GM10266 (cell line): ENCODE results near the gene GNGT1.

Experiments used
- DNase-seq: peaks from one replicate; pipeline ENCODE4 v3.0.0; 2012; ENCODE audit errors: extremely low spot score
- TF ChIP-seq, protein P1 (sequence below): IDR thresholded peaks from 2 replicates; pipeline ENCODE4 v1.5.1; 2012; ENCODE audit warnings: mild to moderate bottlenecking, low read depth; ENCODE audit not compliant: control insufficient read depth, insufficient read depth; ENCODE audit errors: missing control alignments

The GNGT1 gene

DNA sequence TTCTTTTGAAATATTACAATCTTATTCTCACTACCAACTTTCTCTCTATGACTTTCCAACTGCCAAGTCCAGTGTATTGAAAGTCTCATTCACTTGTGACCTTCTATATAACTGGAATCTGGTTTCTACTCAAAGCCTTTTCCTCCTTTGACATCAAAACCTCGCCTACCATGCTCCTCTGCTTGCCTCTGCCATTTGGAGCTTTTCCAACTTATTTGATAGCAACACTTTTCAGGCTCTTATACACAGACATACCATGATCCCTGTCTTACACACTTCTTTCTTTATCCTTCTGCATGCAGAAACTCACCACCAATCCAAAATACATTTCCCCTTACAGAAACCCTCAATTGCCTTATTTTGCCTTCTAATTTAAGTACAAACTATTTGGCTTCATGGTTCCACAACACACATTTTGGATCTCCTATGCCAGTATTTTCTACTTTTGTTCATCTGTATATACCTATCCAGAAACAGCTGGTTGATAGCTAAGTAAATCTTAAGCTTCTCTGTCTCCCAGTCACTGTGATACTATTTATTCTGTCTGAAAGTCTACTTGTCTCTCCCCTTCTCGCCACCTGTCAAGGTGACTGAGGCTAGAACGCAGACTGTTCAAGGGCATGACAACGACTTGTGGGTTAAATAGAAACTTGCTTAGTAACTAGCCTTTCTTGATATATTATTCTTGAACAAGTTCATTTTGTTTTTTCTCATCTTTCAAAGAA is 37.6 kb downstream of the GNGT1 start:
- DNase-seq: no peak
- TF ChIP-seq, protein P1, sequence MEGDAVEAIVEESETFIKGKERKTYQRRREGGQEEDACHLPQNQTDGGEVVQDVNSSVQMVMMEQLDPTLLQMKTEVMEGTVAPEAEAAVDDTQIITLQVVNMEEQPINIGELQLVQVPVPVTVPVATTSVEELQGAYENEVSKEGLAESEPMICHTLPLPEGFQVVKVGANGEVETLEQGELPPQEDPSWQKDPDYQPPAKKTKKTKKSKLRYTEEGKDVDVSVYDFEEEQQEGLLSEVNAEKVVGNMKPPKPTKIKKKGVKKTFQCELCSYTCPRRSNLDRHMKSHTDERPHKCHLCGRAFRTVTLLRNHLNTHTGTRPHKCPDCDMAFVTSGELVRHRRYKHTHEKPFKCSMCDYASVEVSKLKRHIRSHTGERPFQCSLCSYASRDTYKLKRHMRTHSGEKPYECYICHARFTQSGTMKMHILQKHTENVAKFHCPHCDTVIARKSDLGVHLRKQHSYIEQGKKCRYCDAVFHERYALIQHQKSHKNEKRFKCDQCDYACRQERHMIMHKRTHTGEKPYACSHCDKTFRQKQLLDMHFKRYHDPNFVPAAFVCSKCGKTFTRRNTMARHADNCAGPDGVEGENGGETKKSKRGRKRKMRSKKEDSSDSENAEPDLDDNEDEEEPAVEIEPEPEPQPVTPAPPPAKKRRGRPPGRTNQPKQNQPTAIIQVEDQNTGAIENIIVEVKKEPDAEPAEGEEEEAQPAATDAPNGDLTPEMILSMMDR: no peak

DNA sequence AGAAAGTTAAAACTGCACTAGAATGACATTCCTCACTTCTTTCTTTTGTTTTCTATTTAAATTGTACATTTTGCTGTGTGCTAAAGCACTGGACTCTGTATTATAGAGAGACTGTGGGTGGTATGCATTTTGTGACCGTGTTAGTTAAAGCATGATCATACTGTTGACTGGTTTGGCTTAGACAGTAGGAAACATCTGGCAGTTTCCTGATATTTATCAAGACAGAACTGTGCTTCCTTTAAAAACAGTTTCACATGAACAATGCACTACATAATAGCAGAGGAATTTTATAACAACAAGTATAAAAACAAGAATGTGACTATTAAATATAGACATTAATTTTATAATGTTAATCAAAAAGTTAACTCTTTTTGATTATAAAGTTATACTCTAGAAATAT is 38.3 kb downstream of the GNGT1 start:
- TF ChIP-seq, protein P1: no peak
- no peak for DNase-seq

DNA sequence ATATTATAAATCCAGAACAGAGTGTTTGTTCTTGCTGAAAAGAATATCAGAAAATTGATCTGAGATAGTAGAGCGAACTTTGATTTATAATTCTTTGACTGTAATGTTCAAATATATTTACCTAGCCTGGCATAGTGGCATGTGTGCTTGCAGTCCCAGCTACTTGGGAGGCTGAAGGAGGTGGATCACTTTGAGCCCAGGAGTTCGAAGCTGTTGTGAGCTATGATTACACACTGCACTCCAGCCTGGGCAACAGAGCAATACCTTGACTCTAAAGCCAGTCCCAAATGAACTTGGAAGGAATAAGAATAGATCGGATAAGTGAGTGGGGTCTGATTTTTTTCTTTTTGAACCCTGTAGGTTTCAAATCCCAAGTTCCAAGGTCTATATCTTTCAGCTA is 38.7 kb downstream of the GNGT1 start:
- DNase-seq: no peak
- TF ChIP-seq, protein P1: no peak

DNA sequence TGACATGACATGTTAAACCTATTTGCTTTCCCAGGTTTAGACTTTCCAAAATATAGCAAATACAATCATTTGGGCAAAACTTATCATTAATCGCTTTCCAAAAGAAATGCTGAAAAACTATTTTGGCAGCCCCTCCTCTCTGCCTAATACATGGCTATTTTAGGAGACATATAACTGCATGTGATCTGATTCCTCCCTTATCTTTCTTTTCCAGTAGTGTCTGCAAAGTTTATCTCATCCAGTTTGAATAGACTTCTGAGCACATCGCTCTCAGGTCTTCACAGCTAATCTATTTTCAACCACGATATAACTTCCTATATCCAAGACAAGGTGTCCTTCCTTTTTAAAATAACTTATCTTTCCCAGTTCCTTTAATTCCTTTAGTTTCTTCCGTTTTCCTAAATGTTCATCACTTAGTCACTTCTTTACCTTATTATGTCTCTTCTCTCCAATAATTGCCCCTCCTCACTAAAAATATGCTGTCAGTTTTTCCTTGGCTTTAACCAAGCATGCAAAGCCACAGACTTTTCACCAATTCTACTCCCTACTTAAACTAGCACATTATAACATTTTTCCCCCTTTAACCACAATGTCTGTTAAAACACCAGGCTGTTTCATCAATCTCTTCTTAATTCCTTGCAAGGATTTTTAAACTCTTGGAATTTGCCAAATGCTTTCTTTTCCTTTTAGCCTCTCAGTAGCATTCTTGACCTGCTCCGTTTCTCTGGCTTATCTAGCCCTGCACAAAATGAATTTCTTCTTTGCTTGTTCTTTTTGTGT is 39.6 kb downstream of the GNGT1 start:
- DNase-seq: no peak
- TF ChIP-seq, protein P1: no peak

DNA sequence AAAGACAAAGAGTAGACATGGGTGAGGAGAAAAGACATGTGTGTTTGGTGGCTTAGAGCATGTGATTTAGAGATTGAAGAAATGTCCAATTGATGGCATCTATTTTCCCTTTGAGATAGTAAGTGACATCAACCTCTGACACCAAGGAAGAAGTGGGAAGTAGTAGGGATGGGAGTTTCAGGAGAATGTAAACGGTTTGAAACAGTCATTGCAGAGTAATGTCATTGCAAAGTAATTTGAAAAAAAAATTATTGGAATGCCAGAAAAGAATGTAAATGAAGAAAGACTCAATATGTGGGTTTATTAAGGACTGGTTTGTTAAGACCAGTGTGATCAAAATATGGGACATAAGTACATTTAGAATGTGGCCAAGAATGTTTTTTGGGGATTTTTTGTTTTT is 41.7 kb downstream of the GNGT1 start:
- no peak for DNase-seq
- TF ChIP-seq, protein P1: no peak

DNA sequence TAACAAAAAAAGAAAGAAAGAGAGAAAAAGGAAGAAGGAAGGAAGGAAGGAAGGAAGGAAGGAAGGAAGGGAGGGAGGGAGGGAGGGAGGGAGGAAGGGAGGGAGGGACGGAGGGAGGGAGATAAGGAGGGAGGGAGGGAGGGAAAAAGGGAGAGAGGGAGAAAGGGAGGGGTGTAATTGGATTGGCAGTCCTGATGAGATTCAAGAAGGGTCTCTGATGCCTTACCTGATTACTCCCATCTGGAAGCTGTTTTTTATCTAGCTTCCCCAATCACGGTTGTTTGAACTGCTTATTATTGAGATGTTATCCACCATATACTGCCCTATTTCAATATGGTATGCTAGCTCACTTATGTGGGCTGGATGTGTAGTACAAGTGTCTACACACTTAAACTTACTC is 42.5 kb downstream of the GNGT1 start:
- TF ChIP-seq, protein P1: no peak
- DNase-seq: no peak

DNA sequence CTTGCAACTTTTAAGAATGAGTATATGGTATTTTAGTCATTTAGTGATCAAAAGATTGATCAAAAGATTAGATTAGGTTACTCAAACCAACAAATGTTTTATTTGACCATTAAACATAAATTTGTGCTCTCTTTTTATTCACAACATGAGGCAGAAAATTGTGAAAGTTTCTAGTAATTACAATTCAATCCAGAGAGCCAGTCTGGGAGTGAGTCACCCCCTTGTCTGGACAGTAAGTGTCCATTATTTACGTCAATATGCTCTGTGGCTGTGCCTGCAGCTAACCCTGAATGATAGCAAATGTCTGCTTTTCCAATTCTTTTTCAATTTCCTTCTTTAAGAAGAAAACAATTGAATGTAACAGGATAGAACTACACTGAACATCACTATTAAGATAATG is 43.1 kb downstream of the GNGT1 start:
- no peak for DNase-seq
- TF ChIP-seq, protein P1: no peak
